Measurements from ENCODE around the gene TEAD3. TPM values are rescaled to one million over a fixed set of nuclear protein-coding genes. Genes with fewer than 3 reads are reported as not detected.

TEAD3 gene
- total RNA-seq, 1 experiment from 2014 or later: 27.0 TPM

- no peak for DNase-seq
- H3K23ac ChIP-seq (ENCODE audit: insufficient read length, low read depth, low read length): no peak overlapping the region
- H2AFZ ChIP-seq (ENCODE audit: low read length): no peak overlapping the region
- no peak overlapping the region for H4K5ac ChIP-seq (ENCODE audit: insufficient read length, low read depth, low read length)
- no CpG with 5 or more reads among the region's 9 CpGs for WGBS (ENCODE audit: extremely low coverage, insufficient read length, low lambda C conversion rate)
- peaks cover 15% of the 10 kb centered on the region; the same call in 1 of the 2 replicates for H3K4me1 ChIP-seq (ENCODE audit: insufficient read depth, low read length)
- peaks cover 33% of the 10 kb centered on the region for H3K27me3 Mint-ChIP-seq (ENCODE audit: low read depth)
- H3K56ac ChIP-seq (ENCODE audit: insufficient read length, low read depth, low read length): no peak overlapping the region
- no peaks in the 10 kb centered on the region for H3K9me3 ChIP-seq (ENCODE audit: control insufficient read depth, low read depth, low read length)
- no peak overlapping the region for H3T11ph ChIP-seq (ENCODE audit: low read length)
- no peaks in the 10 kb centered on the region for H3K9me3 Mint-ChIP-seq
- H4K20me1 ChIP-seq (ENCODE audit: control insufficient read depth, insufficient read depth, insufficient read length): peaks cover 3% of the 10 kb centered on the region
- no peak overlapping the region for H4K8ac ChIP-seq (replicated peaks; ENCODE audit: insufficient read length, low read depth, low read length)
- peaks cover 0 to 4% (median 0%) of the 10 kb centered on the region in 3 experiments; a peak in 2 of 7 replicates for H3K36me3 Mint-ChIP-seq (ENCODE audit: insufficient read depth in 1 of 3, low read depth in 3 of 3)
- peak overlapping the region; percentile 77 to 87 for H3K4me3 Mint-ChIP-seq
- H3K14ac ChIP-seq (ENCODE audit: insufficient read depth, low read length): no peak overlapping the region
- H3K4ac ChIP-seq (ENCODE audit: low read depth, low read length): no peak overlapping the region
- no peak overlapping the region for H2BK15ac ChIP-seq (ENCODE audit: low read depth, low read length)
- H2BK12ac ChIP-seq (ENCODE audit: insufficient read length, low read depth, low read length): no peak overlapping the region
- H4K91ac ChIP-seq (ENCODE audit: insufficient read length, low read depth, low read length): no peak overlapping the region
- no peak overlapping the region for H3K27ac ChIP-seq (ENCODE audit: insufficient read length, low read depth, low read length)
- H3K18ac ChIP-seq (ENCODE audit: insufficient read length, low read depth, low read length): no peak overlapping the region
- peaks cover 2% of the 10 kb centered on the region; the same call in 1 of the 2 replicates for H3K79me2 ChIP-seq (ENCODE audit: insufficient read depth, low read length)
- no peaks in the 10 kb centered on the region for H3K79me1 ChIP-seq (ENCODE audit: insufficient read depth, low read depth, low read length, poor library complexity, severe bottlenecking)
- TF ChIP-seq, protein P1, sequence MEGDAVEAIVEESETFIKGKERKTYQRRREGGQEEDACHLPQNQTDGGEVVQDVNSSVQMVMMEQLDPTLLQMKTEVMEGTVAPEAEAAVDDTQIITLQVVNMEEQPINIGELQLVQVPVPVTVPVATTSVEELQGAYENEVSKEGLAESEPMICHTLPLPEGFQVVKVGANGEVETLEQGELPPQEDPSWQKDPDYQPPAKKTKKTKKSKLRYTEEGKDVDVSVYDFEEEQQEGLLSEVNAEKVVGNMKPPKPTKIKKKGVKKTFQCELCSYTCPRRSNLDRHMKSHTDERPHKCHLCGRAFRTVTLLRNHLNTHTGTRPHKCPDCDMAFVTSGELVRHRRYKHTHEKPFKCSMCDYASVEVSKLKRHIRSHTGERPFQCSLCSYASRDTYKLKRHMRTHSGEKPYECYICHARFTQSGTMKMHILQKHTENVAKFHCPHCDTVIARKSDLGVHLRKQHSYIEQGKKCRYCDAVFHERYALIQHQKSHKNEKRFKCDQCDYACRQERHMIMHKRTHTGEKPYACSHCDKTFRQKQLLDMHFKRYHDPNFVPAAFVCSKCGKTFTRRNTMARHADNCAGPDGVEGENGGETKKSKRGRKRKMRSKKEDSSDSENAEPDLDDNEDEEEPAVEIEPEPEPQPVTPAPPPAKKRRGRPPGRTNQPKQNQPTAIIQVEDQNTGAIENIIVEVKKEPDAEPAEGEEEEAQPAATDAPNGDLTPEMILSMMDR (conservative IDR thresholded peaks at IDR 0.05): no peak
- no peak overlapping the region for H3K9ac ChIP-seq (ENCODE audit: extremely low read depth, insufficient read length, low read length)
- peak overlapping the region; percentile 49 for H3K4me2 ChIP-seq (ENCODE audit: insufficient read depth, insufficient read length, low read length)
- no peak overlapping the region for H2BK120ac ChIP-seq (ENCODE audit: low read depth, low read length, poor library complexity, severe bottlenecking)
- H2BK5ac ChIP-seq (ENCODE audit: insufficient read length, low read length): no peak overlapping the region
- H3K23me2 ChIP-seq (ENCODE audit: insufficient read length, low read depth, low read length, poor library complexity, severe bottlenecking): peaks cover 17% of the 10 kb centered on the region
- H3K27ac Mint-ChIP-seq: no peak overlapping the region; a peak in 1 of 7 replicates
- no peak overlapping the region for H2AK5ac ChIP-seq (ENCODE audit: insufficient read length, low read length)
- H2BK20ac ChIP-seq (ENCODE audit: low read depth, low read length, poor library complexity, severe bottlenecking): no peak overlapping the region
- no peaks in the 10 kb centered on the region; the same call in 1 of the 2 replicates for H3K27me3 ChIP-seq (ENCODE audit: insufficient read depth, low read length)
- H3K4me1 Mint-ChIP-seq: peaks cover 59 to 64% of the 10 kb centered on the region in 2 experiments
These were observed 1.4 kb downstream of the TEAD3 start for GRCh38 chr6:35495258-35496035.
